ENCODE results near the gene PAQR3. TPM values are rescaled to one million over a fixed set of nuclear protein-coding genes. Genes with fewer than 3 reads are reported as not detected.

The PAQR3 gene
- total and polyA plus RNA-seq, 8 donors = 1.7 to 33.8 (median 3.2) TPM

DNA sequence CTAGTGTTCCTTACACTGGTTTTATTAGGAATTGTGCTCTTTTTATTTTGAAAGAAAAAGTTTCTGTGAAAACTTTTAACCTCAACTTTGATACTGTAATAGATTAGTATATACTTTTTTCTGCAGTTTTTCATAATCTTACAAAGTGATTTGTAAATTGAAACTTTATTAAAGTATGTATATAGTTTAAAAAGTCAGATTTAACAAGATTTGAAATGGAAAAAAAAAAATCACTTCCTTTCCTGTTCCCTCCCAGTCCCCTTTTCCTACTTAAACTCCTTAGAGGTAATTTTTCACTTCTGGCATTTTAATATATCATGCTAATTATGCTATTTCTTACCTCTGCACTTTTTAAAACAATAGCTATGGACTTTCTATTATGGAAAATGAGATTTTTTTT, 49.3 kb downstream of the PAQR3 start:
- no peak for DNase-seq
- intact Hi-C loops (cut with DNase I; ENCODE audit: low total_unique reads) = no loop called here
- TF ChIP-seq EP300 (IDR thresholded peaks at IDR 0.05) = no peak
- Histone ChIP-seq H3K36me3 (peaks cover 9 to 47% (median 46%) of the 10 kb centered on the region in 4 donors), H3K4me3 (no peak overlapping the region), H3K27me3 (no peaks in the 10 kb centered on the region), H3K27ac (no peak overlapping the region), H3K9me3 (no peaks in the 10 kb centered on the region), H3K4me1 (no peaks in the 10 kb centered on the region)

DNA sequence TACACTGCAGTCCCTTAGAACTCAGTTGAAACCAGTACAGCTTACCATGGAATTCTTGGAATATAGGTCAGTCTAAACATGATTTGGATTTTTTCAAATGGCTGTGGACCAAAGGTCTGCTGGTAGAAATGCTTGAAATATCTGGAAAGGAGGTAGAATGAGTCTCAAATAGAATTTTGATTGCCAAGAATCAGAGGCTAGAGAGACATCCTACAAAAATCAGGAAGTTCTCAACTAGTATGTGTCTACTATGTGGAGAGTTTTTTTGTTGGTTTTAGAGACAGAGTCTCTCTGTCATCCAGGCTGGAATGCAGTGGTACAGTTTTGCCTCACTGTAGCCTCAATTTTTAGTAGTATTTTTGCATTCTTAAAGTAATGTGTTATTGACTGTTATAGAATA, 53.6 kb downstream of the PAQR3 start:
- no peak for TF ChIP-seq POLR2A (IDR thresholded peaks at IDR 0.05)
- H3K9me3 ChIP-seq = no peaks in the 10 kb centered on the region
- H3K4me1 ChIP-seq = no peaks in the 10 kb centered on the region
- H3K27me3 ChIP-seq = no peaks in the 10 kb centered on the region
- peaks cover 0 to 29% (median 23%) of the 10 kb centered on the region in 4 donors for H3K36me3 ChIP-seq
- no peak for DNase-seq
- intact Hi-C loops (cut with DNase I; ENCODE audit: low total_unique reads) = no loop called here
- no peak overlapping the region for H3K4me3 ChIP-seq
- H3K27ac ChIP-seq = no peak overlapping the region

DNA sequence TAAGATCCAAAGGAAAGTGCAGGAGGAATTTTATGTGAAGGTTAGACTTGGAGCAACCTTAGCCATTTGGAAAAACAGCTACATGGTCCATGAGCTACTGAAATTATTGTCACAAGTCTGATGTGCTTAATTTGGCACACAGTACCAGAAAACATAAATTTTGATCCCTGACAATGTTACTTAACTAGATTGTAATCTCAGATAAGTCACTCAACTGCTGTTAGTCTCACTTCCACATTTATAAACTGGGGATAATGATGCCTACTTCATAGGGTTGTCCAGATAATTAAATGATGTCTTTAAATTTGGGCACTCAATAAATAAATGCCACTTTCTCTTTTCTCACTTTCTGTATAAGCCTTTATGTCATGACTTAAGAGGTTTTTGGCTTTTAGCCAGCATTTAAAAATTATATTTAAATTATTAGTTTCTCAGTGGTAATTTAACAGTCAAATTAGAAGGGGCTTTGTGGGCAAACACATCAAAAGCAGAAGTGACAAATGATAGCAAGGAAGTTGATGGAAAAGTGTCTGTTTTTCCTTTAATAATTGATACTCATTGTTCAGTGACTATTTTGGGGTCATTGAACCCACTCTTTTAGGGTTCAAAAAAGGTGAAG, 58.3 kb downstream of the PAQR3 start:
- Histone ChIP-seq H3K27me3 (no peaks in the 10 kb centered on the region), H3K4me3 (no peak overlapping the region), H3K36me3 (peaks cover 0 to 38% (median 30%) of the 10 kb centered on the region in 4 donors), H3K4me1 (no peaks in the 10 kb centered on the region), H3K9me3 (no peaks in the 10 kb centered on the region), H3K27ac (no peak overlapping the region)
- intact Hi-C loops (cut with DNase I; ENCODE audit: low total_unique reads) = no loop called here
- TF ChIP-seq, protein P1, sequence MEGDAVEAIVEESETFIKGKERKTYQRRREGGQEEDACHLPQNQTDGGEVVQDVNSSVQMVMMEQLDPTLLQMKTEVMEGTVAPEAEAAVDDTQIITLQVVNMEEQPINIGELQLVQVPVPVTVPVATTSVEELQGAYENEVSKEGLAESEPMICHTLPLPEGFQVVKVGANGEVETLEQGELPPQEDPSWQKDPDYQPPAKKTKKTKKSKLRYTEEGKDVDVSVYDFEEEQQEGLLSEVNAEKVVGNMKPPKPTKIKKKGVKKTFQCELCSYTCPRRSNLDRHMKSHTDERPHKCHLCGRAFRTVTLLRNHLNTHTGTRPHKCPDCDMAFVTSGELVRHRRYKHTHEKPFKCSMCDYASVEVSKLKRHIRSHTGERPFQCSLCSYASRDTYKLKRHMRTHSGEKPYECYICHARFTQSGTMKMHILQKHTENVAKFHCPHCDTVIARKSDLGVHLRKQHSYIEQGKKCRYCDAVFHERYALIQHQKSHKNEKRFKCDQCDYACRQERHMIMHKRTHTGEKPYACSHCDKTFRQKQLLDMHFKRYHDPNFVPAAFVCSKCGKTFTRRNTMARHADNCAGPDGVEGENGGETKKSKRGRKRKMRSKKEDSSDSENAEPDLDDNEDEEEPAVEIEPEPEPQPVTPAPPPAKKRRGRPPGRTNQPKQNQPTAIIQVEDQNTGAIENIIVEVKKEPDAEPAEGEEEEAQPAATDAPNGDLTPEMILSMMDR (IDR thresholded peaks at IDR 0.05) = no peak
- TF ChIP-seq POLR2AphosphoS5 (IDR thresholded peaks at IDR 0.05) (no peak), POLR2A (IDR thresholded peaks at IDR 0.05) (no peak), EP300 (IDR thresholded peaks at IDR 0.05) (no peak)
- DNase-seq = no peak

- TF ChIP-seq POLR2AphosphoS5 (IDR thresholded peaks at IDR 0.05) (no peak), POLR2A (IDR thresholded peaks at IDR 0.05) (no peak), EP300 (IDR thresholded peaks at IDR 0.05) (no peak)
- TF ChIP-seq, protein P1 (IDR thresholded peaks at IDR 0.05) = no peak
- Histone ChIP-seq H3K9me3 (no peaks in the 10 kb centered on the region), H3K27me3 (no peaks in the 10 kb centered on the region), H3K4me1 (no peaks in the 10 kb centered on the region), H3K4me3 (no peak overlapping the region), H3K27ac (no peak overlapping the region), H3K36me3 (peaks cover 7 to 59% (median 52%) of the 10 kb centered on the region in 4 donors)
- intact Hi-C loops (cut with DNase I; ENCODE audit: low total_unique reads) = no loop called here
- no peak for DNase-seq
- 56 to 73% (median 60%) methylated on average over 1 of the region's 1 CpG for WGBS, 5 donors
Observed at GRCh38 chr4:78878031-78878430, 61.2 kb downstream of the PAQR3 start.

DNA sequence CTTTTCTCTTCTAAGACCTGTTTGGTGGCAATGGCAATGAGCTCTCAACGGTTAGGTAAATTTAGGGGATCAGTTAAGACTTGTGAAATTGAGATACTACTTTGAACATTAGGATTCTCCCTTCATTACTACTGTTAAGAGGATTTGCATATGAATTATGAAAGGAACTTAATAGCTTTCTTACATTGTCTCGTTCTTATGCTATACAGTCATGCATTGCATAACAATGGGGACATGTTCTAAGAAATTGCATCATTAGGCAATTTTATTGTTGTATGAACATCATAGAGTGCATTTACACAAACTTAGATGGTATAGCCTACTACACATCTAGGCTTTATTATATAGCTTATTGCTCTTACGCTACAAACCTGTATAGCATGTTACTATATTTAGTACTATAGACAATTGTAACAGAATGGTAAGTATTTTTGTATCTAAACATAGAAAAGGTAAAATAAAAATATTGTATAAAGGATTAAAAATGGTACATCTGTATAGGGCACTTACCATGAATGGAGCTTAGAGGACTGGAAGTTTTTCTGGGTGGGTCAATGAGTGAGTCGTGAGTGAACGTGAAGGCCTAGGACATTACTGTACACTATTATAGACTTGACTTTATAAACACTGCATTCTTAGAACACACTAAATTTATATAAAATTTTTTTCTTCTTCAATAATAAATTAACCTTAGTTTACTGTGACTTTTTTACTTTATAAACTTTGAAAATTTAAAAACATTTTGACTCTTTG, 62.5 kb downstream of the PAQR3 start:
- H3K36me3 ChIP-seq = peaks cover 19 to 72% (median 64%) of the 10 kb centered on the region in 4 donors
- no peak overlapping the region for H3K4me3 ChIP-seq
- H3K27ac ChIP-seq = no peak overlapping the region
- H3K9me3 ChIP-seq = no peaks in the 10 kb centered on the region
- TF ChIP-seq EP300 (IDR thresholded peaks at IDR 0.05) (no peak), POLR2AphosphoS5 (IDR thresholded peaks at IDR 0.05) (no peak), POLR2A (IDR thresholded peaks at IDR 0.05) (no peak)
- TF ChIP-seq, protein P1 (IDR thresholded peaks at IDR 0.05) = no peak
- no peaks in the 10 kb centered on the region for H3K4me1 ChIP-seq
- DNase-seq = no peak
- no peaks in the 10 kb centered on the region for H3K27me3 ChIP-seq
- 85 to 90% (median 88%) methylated on average over 5 of the region's 5 CpGs for WGBS, 5 donors
- intact Hi-C loops (cut with DNase I; ENCODE audit: low total_unique reads) = no loop called here
